HepG2 (cell line): ENCODE data around the gene TST. TPM values are rescaled to one million over a fixed set of nuclear protein-coding genes. Genes with fewer than 3 reads are reported as not detected.

ENCODE experiments used
- AHR ChIP-seq: IDR thresholded peaks from 2 replicates; pipeline ENCODE4 v1.6.1; 2018; ENCODE audit warnings: missing genetic modification reagents, missing compliant biosample characterization
- CEBPZ ChIP-seq: IDR thresholded peaks from 2 replicates; pipeline ENCODE4 v1.6.1; 2012; ENCODE audit warnings: low read length, improper control_type of control experiment
- IRF1 ChIP-seq: sonication (generic); formaldehyde crosslinking; IDR thresholded peaks from 2 replicates; pipeline ENCODE4 v1.4.0; 2020; ENCODE audit warnings: low read depth, mild to moderate bottlenecking, missing genetic modification reagents
- KIAA2018 ChIP-seq: sonication (generic); formaldehyde crosslinking; IDR thresholded peaks from 2 replicates; pipeline ENCODE4 v1.5.0; 2020; ENCODE audit warnings: mild to moderate bottlenecking, missing genetic modification reagents, borderline replicate concordance
- MAFF ChIP-seq: IDR thresholded peaks from 2 replicates; pipeline ENCODE4 v1.6.1; 2011; ENCODE audit warnings: low read depth, low read length, improper control_type of control experiment
- MXD3 ChIP-seq: IDR thresholded peaks from 2 replicates; pipeline ENCODE4 v1.6.1; 2016; ENCODE audit warnings: mild to moderate bottlenecking, missing biosample characterization, missing genetic modification reagents
- SAFB2 ChIP-seq: sonication (generic); formaldehyde crosslinking; IDR thresholded peaks from 2 replicates; pipeline ENCODE4 v1.5.1; 2020; ENCODE audit warnings: missing genetic modification reagents, low read depth, mild to moderate bottlenecking, borderline replicate concordance
- SALL1 ChIP-seq: sonication (generic); formaldehyde crosslinking; IDR thresholded peaks from 2 replicates; pipeline ENCODE4 v1.8.0; 2022; ENCODE audit warnings: mild to moderate bottlenecking, missing genetic modification reagents
- ZHX1 ChIP-seq: sonication (generic); formaldehyde crosslinking; IDR thresholded peaks from 2 replicates; pipeline ENCODE4 v1.8.1; 2022; ENCODE audit warnings: low read depth, mild to moderate bottlenecking, missing genetic modification reagents
- ZNF414 ChIP-seq: sonication (generic); formaldehyde crosslinking; IDR thresholded peaks from 2 replicates; pipeline ENCODE4 v1.5.0; 2020; ENCODE audit warnings: missing genetic modification reagents
- polyA plus RNA-seq, 8 experiments: library from polyadenylated mRNA; depleted of rRNA in 3 of 8; stranded (reverse) in 7 of 8; unstranded in 1 of 8; fragments of >200 nt; fragmentation: Illumina TruSeq in 4 of 8; extraction: Trizol in 4 of 8; gene quantifications; 2 replicates each; pipeline versions ENCODE4 v1.2.1 to v1.2.3, GENCODE V29; 2011 to 2016; ENCODE audit warnings: low read depth in 4 of 8, missing spikeins in 1 of 8, mixed read lengths in 1 of 8; ENCODE audit not compliant: insufficient read depth in 1 of 8
- total RNA-seq, 5 experiments: library from RNA; depleted of rRNA; stranded (reverse); fragments of >200 nt; fragmentation: Illumina TruSeq; extraction: Trizol; gene quantifications; 2 replicates each; pipeline ENCODE4 v1.2.3, GENCODE V29; 2016; ENCODE audit warnings: low read depth in 1 of 5

TST gene
- total and polyA plus RNA-seq, 2 of the 13 experiments (the other 11 are each of a cell fraction or from before 2014, with no cell fraction given), result 44.6 to 63.6 TPM

GRCh38 chr22:37023743-37024338 is 4.6 kb upstream of the TST start (continued):
- TF ChIP-seq IRF1 (CRISPR knock-in tag) (no peak), MXD3 (CRISPR knock-in tag) (no peak), SALL1 (CRISPR knock-in tag) (peak; percentile 91), ZNF414 (CRISPR knock-in tag) (peak; percentile 93), SAFB2 (no peak), CEBPZ (no peak), KIAA2018 (no peak), MAFF (no peak), ZHX1 (CRISPR knock-in tag) (peak; percentile 90), AHR (CRISPR knock-in tag) (0 out of 2 replicates have a peak, but pooled peaks have one; percentile 53)
